CD8-positive, alpha-beta memory T cell (primary cell): ENCODE data around the gene ZSCAN2. TPM values are rescaled to one million over a fixed set of nuclear protein-coding genes. Genes with fewer than 3 reads are reported as not detected.
A peak's percentile ranks its signal among the peaks of the same experiment; 100 is the strongest.

Source experiments
- CTCF ChIA-PET: fragments of 350-600 bp; sonication (Branson Sonifier 250); formaldehyde crosslinking; loops from one replicate; lab custom pipeline; 2021; ENCODE audit warnings: antibody characterized with exemption; lab: Charles Lee
- POLR2A ChIA-PET: fragments of 350-600 bp; sonication (Branson Sonifier 250); formaldehyde crosslinking; loops from one replicate; lab custom pipeline; 2021; ENCODE audit warnings: antibody characterized with exemption; lab: Charles Lee
- DNase-seq, 5 donors: peaks; one replicate each; pipeline versions ENCODE4 v3.0.0 to v3.0.0-alpha.2; 2020 to 2022; ENCODE audit warnings: mixed read lengths in 1 of 5
- H3K27ac ChIP-seq: one replicate; pipeline ENCODE4 v1.7.0; 2013; ENCODE audit warnings: low read depth, mild to moderate bottlenecking, low read length, moderate library complexity
- H3K27me3 ChIP-seq: 2 replicates; pipeline ENCODE4 v1.7.0; 2013; ENCODE audit warnings: low read length, mild to moderate bottlenecking; ENCODE audit not compliant: insufficient read depth, poor library complexity, severe bottlenecking
- H3K36me3 ChIP-seq: 2 replicates; pipeline ENCODE4 v1.7.0; 2013; ENCODE audit warnings: mild to moderate bottlenecking, low read length, moderate library complexity; ENCODE audit not compliant: insufficient read depth
- H3K4me1 ChIP-seq: 2 replicates; pipeline ENCODE4 v1.7.0; 2013; ENCODE audit warnings: mild to moderate bottlenecking, low read length, moderate library complexity; ENCODE audit not compliant: insufficient read depth
- H3K4me3 ChIP-seq: 2 replicates; pipeline ENCODE4 v1.7.0; 2013; ENCODE audit warnings: mild to moderate bottlenecking, low read length
- H3K9me3 ChIP-seq: 2 replicates; pipeline ENCODE4 v1.7.0; 2013; ENCODE audit warnings: mild to moderate bottlenecking, low read length
- H3K27ac Mint-ChIP-seq, 8 donors: one replicate each; pipeline ENCODE4 v1.8.0; 2020 to 2021; ENCODE audit warnings: mixed read lengths in 8 of 8, mild to moderate bottlenecking in 6 of 8, inconsistent platforms in 3 of 8, moderate library complexity in 3 of 8
- H3K27me3 Mint-ChIP-seq, 2 donors: one replicate each; pipeline ENCODE4 v1.8.0; 2020 to 2021; ENCODE audit warnings: mixed read lengths in 2 of 2, mild to moderate bottlenecking in 1 of 2, moderate library complexity in 1 of 2
- H3K36me3 Mint-ChIP-seq, 3 donors: one replicate each; pipeline ENCODE4 v1.8.0; 2020 to 2021; ENCODE audit warnings: mixed read lengths in 3 of 3, inconsistent platforms in 1 of 3, mild to moderate bottlenecking in 1 of 3
- H3K4me1 Mint-ChIP-seq, 3 donors: one replicate each; pipeline ENCODE4 v1.8.0; 2020 to 2021; ENCODE audit warnings: mixed read lengths in 3 of 3, inconsistent platforms in 1 of 3, mild to moderate bottlenecking in 1 of 3
- H3K4me3 Mint-ChIP-seq, 7 donors: one replicate each; pipeline ENCODE4 v1.8.0; 2020 to 2021; ENCODE audit warnings: mixed read lengths in 7 of 7, mild to moderate bottlenecking in 6 of 7, moderate library complexity in 4 of 7, inconsistent platforms in 2 of 7
- H3K9me3 Mint-ChIP-seq, 5 donors: one replicate each; pipeline ENCODE4 v1.8.0; 2020 to 2022; ENCODE audit warnings: mixed read lengths in 5 of 5, mild to moderate bottlenecking in 3 of 5, moderate library complexity in 2 of 5, inconsistent platforms in 1 of 5
- polyA plus RNA-seq: library from polyadenylated mRNA; unstranded; fragments of 300-500 nt; fragmentation: Illumina TruSeq; gene quantifications from one replicate; pipeline ENCODE4 v1.2.3, GENCODE V29; 2021
- total RNA-seq, 2 experiments: library from RNA; stranded (reverse); gene quantifications; one replicate each; pipeline ENCODE4 v1.2.3, GENCODE V29; 2021

Gene ZSCAN2
- total and polyA plus RNA-seq, 3 experiments from 2014 or later = 6.0 to 14.3 (median 13.5) TPM

- peak overlapping the region; percentile 62 to 91 (median 80) for H3K27ac Mint-ChIP-seq
- Histone ChIP-seq H3K4me3 (no peak overlapping the region), H3K4me1 (peaks cover 23% of the 10 kb centered on the region), H3K27me3 (no peaks in the 10 kb centered on the region), H3K9me3 (no peaks in the 10 kb centered on the region), H3K36me3 (no peaks in the 10 kb centered on the region), H3K27ac (no peak overlapping the region)
- ChIA-PET CTCF (interaction anchor here (0.7 to 2.1 kb wide), 14 partner anchors 11 to 331 kb away, joined by 3 to 12 read pairs (median 6); partner anchors contain the start of genes NMB, SEC11A and WDR73), POLR2A (interaction anchor here (0.5 to 3.3 kb wide), 7 partner anchors 25 to 148 kb away, joined by 3 to 23 read pairs (median 6); partner anchors contain the start of genes NMB and WDR73)
- no peaks in the 10 kb centered on the region for H3K9me3 Mint-ChIP-seq
- peaks cover 40 to 66% (median 63%) of the 10 kb centered on the region in 3 donors for H3K4me1 Mint-ChIP-seq
- peak overlapping the region; percentile 13 to 94 (median 56) for H3K4me3 Mint-ChIP-seq
- H3K36me3 Mint-ChIP-seq = peaks cover 0 to 11% (median 0%) of the 10 kb centered on the region in 3 donors
- no peak for DNase-seq
- H3K27me3 Mint-ChIP-seq = peaks cover 0 to 3% of the 10 kb centered on the region in 2 donors
Measured at GRCh38 chr15:84598993-84599392, 1.8 kb upstream of the ZSCAN2 start.

GRCh38 chr15:84599906-84600305, 903 bp upstream of the ZSCAN2 start:
- peak overlapping the region; percentile 41 to 99 (median 96) for H3K4me3 Mint-ChIP-seq
- H3K27ac ChIP-seq = no peak overlapping the region
- H3K9me3 ChIP-seq = no peaks in the 10 kb centered on the region
- H3K4me1 Mint-ChIP-seq = peaks cover 45 to 72% (median 70%) of the 10 kb centered on the region in 3 donors
- no peaks in the 10 kb centered on the region for H3K36me3 ChIP-seq
- no peak overlapping the region for H3K4me3 ChIP-seq
- H3K9me3 Mint-ChIP-seq = no peaks in the 10 kb centered on the region
- peaks cover 29% of the 10 kb centered on the region for H3K4me1 ChIP-seq
- POLR2A ChIA-PET = interaction anchor here (1.5 to 3.3 kb wide), 3 partner anchors 31 to 116 kb away, joined by 4 to 11 read pairs (median 10); partner anchors contain the start of genes SEC11A and WDR73
- no peaks in the 10 kb centered on the region for H3K27me3 ChIP-seq
- H3K27me3 Mint-ChIP-seq = peaks cover 0 to 3% of the 10 kb centered on the region in 2 donors
- H3K27ac Mint-ChIP-seq = peak overlapping the region in 3 of 8 donors; percentile 28 to 93 (median 79)
- CTCF ChIA-PET = interaction anchor here (1.0 to 2.1 kb wide), 6 partner anchors 9 to 330 kb away, joined by 3 to 12 read pairs (median 6); partner anchors contain the start of gene NMB
- peaks cover 0 to 16% (median 0%) of the 10 kb centered on the region in 3 donors for H3K36me3 Mint-ChIP-seq
- DNase-seq = no peak

GRCh38 chr15:84600331-84600686, 500 bp upstream of the ZSCAN2 start:
- H3K4me1 ChIP-seq = peaks cover 33% of the 10 kb centered on the region
- H3K4me3 ChIP-seq = peak overlapping the region; percentile 96
- no peaks in the 10 kb centered on the region for H3K27me3 ChIP-seq
- H3K9me3 Mint-ChIP-seq = no peaks in the 10 kb centered on the region
- ChIA-PET CTCF (interaction anchor here (1.0 to 1.9 kb wide), 3 partner anchors 9 to 58 kb away, joined by 3 to 8 read pairs (median 4); partner anchors contain the start of gene NMB), POLR2A (interaction anchor here (1.5 to 3.3 kb wide), 3 partner anchors 31 to 116 kb away, joined by 4 to 11 read pairs (median 10); partner anchors contain the start of genes SEC11A and WDR73)
- peaks cover 0 to 3% of the 10 kb centered on the region in 2 donors for H3K27me3 Mint-ChIP-seq
- H3K36me3 Mint-ChIP-seq = peaks cover 0 to 20% (median 0%) of the 10 kb centered on the region in 3 donors
- no peaks in the 10 kb centered on the region for H3K36me3 ChIP-seq
- no peaks in the 10 kb centered on the region for H3K9me3 ChIP-seq
- peak overlapping the region in 7 of 8 donors; percentile 58 to 93 (median 86) for H3K27ac Mint-ChIP-seq
- H3K4me1 Mint-ChIP-seq = peaks cover 49 to 76% (median 74%) of the 10 kb centered on the region in 3 donors
- H3K27ac ChIP-seq = no peak overlapping the region
- DNase-seq = peak in 4 of 5 donors; percentile 48 to 73 (median 58)
- H3K4me3 Mint-ChIP-seq = peak overlapping the region; percentile 94 to 99 (median 98)

- Mint-ChIP-seq H3K9me3 (no peaks in the 10 kb centered on the region), H3K27me3 (no peaks in the 10 kb centered on the region), H3K36me3 (peaks cover 3 to 30% (median 4%) of the 10 kb centered on the region in 3 donors), H3K4me3 (peak overlapping the region; percentile 94 to 99 (median 98)), H3K27ac (peak overlapping the region in 6 of 8 donors; percentile 41 to 84 (median 75)), H3K4me1 (peaks cover 60 to 88% (median 85%) of the 10 kb centered on the region in 3 donors)
- no peaks in the 10 kb centered on the region for H3K9me3 ChIP-seq
- ChIA-PET CTCF (interaction anchor here (0.7 to 1.9 kb wide), 5 partner anchors 13 to 327 kb away, joined by 3 to 8 read pairs (median 4); partner anchors contain the start of gene WDR73), POLR2A (interaction anchor here (0.6 to 1.9 kb wide), 4 partner anchors 30 to 1043 kb away, joined by 3 to 11 read pairs (median 6); no protein-coding TSS in a partner anchor)
- DNase-seq = no peak
- H3K4me3 ChIP-seq = peak overlapping the region; percentile 96
- H3K27me3 ChIP-seq = no peaks in the 10 kb centered on the region
- peak overlapping the region; percentile 60 for H3K27ac ChIP-seq
- H3K36me3 ChIP-seq = no peaks in the 10 kb centered on the region
- H3K4me1 ChIP-seq = peaks cover 43% of the 10 kb centered on the region
Measured at GRCh38 chr15:84601555-84601838, 688 bp downstream of the ZSCAN2 start.

GRCh38 chr15:84603630-84604379, 3.0 kb downstream of the ZSCAN2 start:
- Mint-ChIP-seq H3K36me3 (peaks cover 3 to 47% (median 9%) of the 10 kb centered on the region in 3 donors), H3K27me3 (no peaks in the 10 kb centered on the region), H3K27ac (peak overlapping the region in 6 of 8 donors; percentile 49 to 98 (median 80)), H3K4me3 (peak overlapping the region; percentile 5 to 75 (median 67)), H3K4me1 (peaks cover 52 to 77% (median 76%) of the 10 kb centered on the region in 3 donors), H3K9me3 (no peaks in the 10 kb centered on the region)
- Histone ChIP-seq H3K9me3 (no peaks in the 10 kb centered on the region), H3K27ac (no peak overlapping the region), H3K4me3 (no peak overlapping the region), H3K36me3 (no peaks in the 10 kb centered on the region), H3K4me1 (peaks cover 32% of the 10 kb centered on the region), H3K27me3 (no peaks in the 10 kb centered on the region)
- DNase-seq = no peak
- CTCF ChIA-PET = interaction anchor here (1.8 to 2.0 kb wide), 2 partner anchors 16 to 112 kb away, joined by 5 to 7 read pairs; partner anchors contain the start of gene SEC11A
- POLR2A ChIA-PET = no interaction called here

DNA sequence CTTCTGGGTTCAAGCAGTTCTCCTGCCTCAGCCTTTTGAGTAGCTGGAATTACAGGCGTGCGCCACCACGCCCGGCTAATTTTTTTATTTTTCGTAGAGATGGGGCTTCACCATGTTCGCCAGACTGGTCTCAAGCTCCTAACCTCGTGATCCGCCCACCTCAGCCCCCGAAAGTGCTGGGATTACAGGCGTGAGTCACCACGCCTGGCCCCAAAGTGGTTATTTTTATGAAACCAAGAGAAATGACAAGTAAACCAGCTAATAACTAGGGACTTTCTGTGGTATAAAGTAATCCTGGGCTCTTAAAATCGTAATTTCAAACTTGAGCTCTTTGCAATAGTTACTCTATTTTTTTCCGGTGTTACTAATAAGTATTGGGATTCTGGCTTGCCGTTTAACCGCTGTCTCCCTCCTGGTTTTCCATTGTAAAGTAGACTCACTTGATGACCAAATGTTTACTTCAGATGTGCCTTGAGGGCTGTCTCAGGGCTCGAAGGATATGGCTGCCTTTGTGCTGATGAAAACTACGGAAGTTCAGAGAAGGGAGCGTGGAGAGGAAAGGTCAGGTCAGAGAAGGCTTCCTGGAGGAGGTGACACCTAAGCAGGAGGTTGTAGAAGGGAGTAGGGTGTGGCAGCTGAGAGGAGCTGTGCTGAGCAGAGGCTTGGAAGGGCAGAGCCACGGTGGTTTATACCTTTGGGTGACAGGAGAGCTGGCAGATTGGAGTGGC, 4.2 kb downstream of the ZSCAN2 start:
- H3K4me1 ChIP-seq = peaks cover 20% of the 10 kb centered on the region
- Mint-ChIP-seq H3K4me3 (peak overlapping the region; percentile 5 to 86 (median 75)), H3K4me1 (peaks cover 52 to 74% (median 65%) of the 10 kb centered on the region in 3 donors), H3K27ac (peak overlapping the region; percentile 15 to 96 (median 84)), H3K27me3 (no peaks in the 10 kb centered on the region), H3K9me3 (no peaks in the 10 kb centered on the region), H3K36me3 (peaks cover 3 to 57% (median 12%) of the 10 kb centered on the region in 3 donors)
- H3K36me3 ChIP-seq = no peaks in the 10 kb centered on the region
- H3K4me3 ChIP-seq = no peak overlapping the region
- ChIA-PET CTCF (interaction anchor here (0.7 to 2.0 kb wide), 6 partner anchors 10 to 111 kb away, joined by 3 to 7 read pairs (median 4); partner anchors contain the start of genes SEC11A and WDR73), POLR2A (interaction anchor here (0.6 to 1.3 kb wide), 4 partner anchors 8 to 27 kb away, joined by 3 to 4 read pairs (median 4); no protein-coding TSS in a partner anchor)
- H3K9me3 ChIP-seq = no peaks in the 10 kb centered on the region
- peak in 2 of 5 donors; percentile 24 to 63 for DNase-seq
- H3K27me3 ChIP-seq = no peaks in the 10 kb centered on the region
- peak overlapping the region; percentile 35 for H3K27ac ChIP-seq

DNA sequence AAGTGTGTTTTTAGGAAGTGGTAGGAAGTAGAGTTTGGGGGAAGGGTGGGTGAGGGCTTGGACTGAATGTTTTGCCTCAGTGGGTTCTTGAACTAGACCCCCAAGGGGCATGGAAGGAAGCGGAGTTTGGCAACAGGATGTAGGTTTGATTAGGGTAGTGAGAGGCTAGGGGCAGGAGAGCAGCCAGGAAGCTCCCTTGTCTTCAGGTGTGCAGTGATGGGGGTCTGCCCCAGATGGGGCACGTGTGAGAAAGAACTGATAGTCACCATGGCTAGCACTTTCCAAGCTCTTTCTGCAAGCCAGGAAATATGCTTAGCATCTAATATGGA, 4.7 kb downstream of the ZSCAN2 start:
- no peak for DNase-seq
- H3K27ac ChIP-seq = peak overlapping the region; percentile 35
- H3K4me1 ChIP-seq = peaks cover 20% of the 10 kb centered on the region
- POLR2A ChIA-PET = interaction anchor here (0.6 to 1.3 kb wide), 4 partner anchors 9 to 26 kb away, joined by 3 to 4 read pairs (median 4); no protein-coding TSS in a partner anchor
- no peaks in the 10 kb centered on the region for H3K9me3 Mint-ChIP-seq
- H3K27me3 Mint-ChIP-seq = no peaks in the 10 kb centered on the region
- H3K27me3 ChIP-seq = no peaks in the 10 kb centered on the region
- H3K4me3 Mint-ChIP-seq = peak overlapping the region; percentile 5 to 86 (median 75)
- CTCF ChIA-PET = interaction anchor here (0.7 to 2.0 kb wide), 6 partner anchors 10 to 111 kb away, joined by 3 to 7 read pairs (median 4); partner anchors contain the start of genes SEC11A and WDR73
- no peaks in the 10 kb centered on the region for H3K9me3 ChIP-seq
- peak overlapping the region; percentile 15 to 96 (median 84) for H3K27ac Mint-ChIP-seq
- H3K36me3 Mint-ChIP-seq = peaks cover 3 to 56% (median 12%) of the 10 kb centered on the region in 3 donors
- H3K4me1 Mint-ChIP-seq = peaks cover 50 to 71% (median 60%) of the 10 kb centered on the region in 3 donors
- H3K4me3 ChIP-seq = no peak overlapping the region
- H3K36me3 ChIP-seq = no peaks in the 10 kb centered on the region
